Measurements from ENCODE around the gene IPO5.

- TF ChIP-seq, protein P1, sequence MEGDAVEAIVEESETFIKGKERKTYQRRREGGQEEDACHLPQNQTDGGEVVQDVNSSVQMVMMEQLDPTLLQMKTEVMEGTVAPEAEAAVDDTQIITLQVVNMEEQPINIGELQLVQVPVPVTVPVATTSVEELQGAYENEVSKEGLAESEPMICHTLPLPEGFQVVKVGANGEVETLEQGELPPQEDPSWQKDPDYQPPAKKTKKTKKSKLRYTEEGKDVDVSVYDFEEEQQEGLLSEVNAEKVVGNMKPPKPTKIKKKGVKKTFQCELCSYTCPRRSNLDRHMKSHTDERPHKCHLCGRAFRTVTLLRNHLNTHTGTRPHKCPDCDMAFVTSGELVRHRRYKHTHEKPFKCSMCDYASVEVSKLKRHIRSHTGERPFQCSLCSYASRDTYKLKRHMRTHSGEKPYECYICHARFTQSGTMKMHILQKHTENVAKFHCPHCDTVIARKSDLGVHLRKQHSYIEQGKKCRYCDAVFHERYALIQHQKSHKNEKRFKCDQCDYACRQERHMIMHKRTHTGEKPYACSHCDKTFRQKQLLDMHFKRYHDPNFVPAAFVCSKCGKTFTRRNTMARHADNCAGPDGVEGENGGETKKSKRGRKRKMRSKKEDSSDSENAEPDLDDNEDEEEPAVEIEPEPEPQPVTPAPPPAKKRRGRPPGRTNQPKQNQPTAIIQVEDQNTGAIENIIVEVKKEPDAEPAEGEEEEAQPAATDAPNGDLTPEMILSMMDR (IDR thresholded peaks at IDR 0.05): no peak
- no peak for TF ChIP-seq EZH2phosphoT487 (IDR thresholded peaks at IDR 0.05)
Observed at GRCh38 chr13:98039261-98039660, 85.8 kb downstream of the IPO5 start.

All from neural progenitor cell (in vitro differentiated cells).